ENCODE data around the gene HNF1B.
"Not testable (repeated sequence)": the region's sequence is repeated elsewhere in the genome, so short reads cannot be mapped to it uniquely, and the experiment has no call there.

Gene HNF1B, protein sequence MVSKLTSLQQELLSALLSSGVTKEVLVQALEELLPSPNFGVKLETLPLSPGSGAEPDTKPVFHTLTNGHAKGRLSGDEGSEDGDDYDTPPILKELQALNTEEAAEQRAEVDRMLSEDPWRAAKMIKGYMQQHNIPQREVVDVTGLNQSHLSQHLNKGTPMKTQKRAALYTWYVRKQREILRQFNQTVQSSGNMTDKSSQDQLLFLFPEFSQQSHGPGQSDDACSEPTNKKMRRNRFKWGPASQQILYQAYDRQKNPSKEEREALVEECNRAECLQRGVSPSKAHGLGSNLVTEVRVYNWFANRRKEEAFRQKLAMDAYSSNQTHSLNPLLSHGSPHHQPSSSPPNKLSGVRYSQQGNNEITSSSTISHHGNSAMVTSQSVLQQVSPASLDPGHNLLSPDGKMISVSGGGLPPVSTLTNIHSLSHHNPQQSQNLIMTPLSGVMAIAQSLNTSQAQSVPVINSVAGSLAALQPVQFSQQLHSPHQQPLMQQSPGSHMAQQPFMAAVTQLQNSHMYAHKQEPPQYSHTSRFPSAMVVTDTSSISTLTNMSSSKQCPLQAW

DNA sequence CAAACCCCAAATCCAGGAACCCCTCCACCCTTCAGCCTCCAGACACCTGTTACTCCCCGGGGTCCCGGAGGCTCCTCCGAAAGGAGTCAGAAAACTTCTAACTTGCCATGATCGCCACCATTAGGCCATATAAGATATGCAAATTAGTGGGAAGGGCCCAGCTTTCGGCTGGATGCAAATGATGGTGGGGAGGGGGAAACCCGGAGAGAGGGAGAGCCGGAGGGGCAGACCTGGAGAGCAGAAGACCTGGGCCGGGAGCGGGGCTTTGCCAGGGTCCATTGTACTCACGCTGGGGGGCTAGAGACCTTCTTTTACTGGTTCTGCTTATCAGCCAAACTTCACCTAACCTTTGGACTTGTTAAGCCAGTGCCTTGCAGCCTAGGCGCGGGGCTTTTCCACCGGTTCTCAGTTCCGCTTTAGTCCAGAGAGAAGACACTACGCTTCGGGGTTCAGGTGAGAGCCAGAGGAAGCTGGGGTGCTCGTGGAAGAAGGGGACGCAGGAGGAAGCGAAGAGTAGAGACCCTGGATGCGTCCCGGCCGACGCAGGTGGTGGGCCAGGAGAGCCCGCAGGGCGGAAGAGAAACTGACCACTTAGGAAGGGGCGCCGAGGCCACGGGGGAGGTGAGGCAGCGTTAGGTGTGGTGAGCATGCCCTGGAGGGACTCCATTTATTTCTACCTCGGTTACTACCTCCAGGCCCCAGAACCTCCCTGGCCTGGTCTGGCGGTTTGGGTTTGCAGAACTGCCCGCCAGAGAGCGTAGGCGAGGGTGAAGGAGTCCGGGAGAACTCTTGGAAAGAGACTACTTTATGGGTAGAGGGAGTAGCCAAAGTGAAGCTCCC, at the start of gene HNF1B:
Gene HNF1B, minus strand, starts transcription at position 99 of the 840 bp plus-strand sequence. CDS start 175 bp downstream, outside the sequence.
- no peak for DNase-seq

DNA sequence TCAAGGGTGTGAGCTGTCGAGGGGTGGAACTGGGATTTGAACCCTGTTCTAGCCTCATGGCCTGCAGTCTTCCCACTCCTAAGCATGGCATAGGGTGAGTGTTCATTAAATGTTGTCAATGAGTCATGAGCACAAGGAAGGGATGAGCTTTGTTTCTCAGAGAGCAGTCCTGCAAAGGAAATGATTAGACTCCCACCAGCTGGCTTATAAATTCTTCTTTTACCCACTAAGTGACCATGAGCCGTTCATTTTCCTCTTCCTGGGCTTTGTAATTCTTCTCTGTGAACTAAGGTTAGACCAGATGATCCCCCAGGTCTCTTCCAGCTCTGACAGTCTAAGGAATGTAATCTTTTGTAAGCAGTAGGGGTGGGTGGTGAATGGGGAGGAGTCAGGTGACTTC, 47.9 kb upstream of the HNF1B start:
- no peak for DNase-seq

DNA sequence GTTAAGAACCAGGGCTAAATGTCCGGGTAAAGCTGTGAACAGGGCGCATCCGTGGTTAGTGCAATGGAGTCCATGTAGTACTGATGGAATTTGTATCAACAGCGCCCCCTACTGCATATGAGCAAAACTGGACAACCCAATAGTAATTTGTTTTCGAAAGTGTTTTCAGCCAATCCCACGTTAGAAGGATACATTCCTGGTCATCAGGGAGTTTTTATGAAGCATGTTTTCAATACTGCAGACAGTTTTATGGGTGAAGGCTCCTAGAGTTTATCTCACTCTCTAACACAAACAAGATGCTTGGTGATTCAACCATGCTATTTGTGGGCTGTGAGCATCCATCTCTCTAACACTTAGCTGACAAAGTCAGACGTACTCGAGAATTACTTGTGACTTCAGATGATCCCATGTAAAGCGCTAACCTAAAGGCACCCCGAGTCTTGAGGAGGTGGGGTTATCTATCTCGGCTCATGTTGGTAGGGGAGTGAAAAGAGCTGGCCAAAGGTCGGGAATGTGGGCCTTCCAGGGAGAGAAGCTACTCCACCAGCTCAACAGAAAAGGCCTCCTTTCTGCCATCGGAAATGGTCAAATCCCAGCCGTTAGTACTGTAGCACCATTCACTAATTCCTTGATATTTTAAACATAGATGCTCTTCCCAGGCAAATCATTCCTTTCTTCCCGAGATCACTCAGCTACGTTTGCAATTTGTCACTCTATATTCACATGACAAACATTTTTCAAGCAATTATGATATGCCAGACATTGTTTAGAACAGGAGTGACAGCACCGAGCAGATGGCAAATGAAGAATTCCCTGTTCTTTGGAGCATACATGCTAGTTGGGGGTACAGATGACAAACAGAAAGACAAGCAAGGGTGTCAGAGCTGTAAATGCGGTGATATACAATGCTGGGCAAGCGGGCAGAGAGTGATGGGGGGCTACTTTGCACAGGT, 46.9 kb upstream of the HNF1B start:
- DNase-seq = no peak

DNA sequence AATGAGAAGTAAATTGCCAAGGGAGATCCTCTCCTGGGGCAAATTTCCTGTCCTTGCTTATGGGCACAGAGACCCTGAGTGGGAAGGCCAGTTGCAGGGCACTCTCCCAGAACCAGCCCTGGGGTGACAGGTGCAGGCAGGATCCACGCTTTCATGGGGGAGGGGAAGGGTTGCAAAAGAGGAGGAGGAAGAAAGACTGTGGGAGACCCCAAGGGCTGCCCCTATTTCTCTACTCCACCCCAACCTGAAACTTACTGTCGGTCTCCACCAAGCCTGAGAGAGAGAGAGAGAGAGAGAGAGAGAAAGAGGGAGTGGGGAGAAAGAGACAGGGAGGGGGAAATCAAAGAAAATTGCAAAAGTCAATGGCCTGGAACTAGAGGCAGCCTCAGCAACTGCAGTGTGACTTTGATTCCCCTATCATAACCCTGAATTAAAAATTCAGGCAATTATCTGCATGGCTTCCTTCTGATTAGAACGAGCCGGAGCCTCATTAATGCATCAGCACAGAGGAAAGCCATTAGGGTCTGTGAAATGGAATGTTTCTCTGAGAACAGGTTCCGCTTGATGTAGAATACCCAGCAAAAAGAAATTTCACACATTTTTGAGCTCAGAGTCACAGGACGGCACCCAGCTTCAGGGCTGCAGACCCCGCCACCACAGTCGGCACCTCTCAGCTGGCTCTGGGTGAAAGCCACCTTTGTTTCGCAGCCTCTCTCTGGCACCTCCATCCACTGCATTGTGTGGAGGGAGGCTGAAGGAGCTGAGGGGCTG, 45.1 kb upstream of the HNF1B start:
- no peak for DNase-seq

DNA sequence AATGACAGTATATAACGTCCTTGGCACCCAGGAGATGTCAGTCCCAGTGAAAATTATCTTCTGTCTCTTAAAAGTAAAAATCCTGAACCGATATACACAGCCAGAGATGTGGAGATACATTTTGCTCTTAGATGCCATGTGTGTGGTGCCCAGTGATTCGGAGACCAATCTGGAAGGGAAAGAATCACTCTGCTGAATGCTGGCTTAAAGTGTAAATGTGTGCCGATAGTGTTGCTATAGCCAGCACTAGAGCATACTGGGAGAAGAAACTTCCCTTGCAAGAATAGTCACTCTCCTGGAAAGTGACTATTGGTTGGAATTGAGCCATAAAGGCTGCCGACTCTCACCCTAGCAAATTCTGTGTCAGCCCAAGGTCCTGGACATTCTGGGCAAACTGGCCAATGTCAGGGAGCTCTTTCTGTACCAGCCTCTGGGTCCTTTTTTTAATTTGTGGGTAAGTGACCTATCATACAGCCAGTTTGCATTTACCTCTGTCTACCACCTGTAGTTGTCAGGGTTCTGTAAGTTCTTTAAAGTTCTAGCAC, 44.2 kb upstream of the HNF1B start:
- DNase-seq = no peak

DNA sequence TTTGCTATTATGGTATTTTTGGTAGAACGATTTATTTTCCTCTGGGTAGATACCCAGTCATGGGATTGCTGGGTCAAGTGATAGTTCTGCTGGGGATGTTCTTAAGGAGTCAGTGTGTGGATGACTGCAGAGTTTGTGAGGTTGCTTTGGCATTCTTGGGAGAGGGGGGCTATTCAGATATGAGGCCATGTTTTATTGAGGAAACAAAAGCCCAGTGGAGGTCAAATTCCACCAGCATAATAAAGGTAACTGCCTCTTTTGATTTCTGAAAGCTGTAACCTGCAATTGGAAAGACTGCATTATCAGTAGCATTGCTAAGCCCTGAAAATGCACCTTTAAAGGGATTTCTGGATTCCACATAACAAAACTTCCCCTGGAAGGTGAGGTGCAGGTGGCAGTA, 43.7 kb upstream of the HNF1B start:
- no peak for DNase-seq

DNA sequence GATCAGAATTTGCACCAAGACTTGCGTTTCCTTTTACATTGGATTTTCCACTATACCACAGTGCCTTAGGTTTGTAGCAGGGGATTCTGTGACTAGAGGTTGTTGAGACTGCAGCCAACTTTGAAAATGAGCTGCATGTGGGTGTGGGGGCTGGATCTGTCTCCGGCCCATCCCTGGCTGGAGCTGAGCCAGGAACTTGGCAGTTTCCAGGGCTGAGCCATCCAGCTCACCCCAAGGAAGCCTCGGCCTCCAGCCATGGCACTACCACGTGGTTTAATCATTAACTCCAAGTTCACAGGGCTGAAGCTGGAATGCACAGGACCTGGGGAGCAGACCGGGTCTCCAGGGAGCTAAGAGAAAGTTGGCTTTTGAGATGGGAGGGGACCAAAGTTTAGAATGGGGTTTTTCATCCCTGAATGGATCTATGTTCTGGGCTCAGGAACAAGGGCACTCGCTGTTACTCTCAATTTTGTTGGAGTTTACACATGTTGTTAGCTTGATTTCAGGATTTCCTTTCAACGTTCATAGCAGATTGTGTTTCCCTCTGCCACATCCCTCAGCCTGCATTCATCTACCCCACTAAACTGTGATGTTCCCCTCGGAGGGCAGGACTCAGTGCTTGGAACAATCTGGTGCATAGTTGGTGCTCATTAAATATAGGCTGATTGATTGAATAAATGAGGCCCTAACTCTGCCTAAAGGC, 42.3 kb upstream of the HNF1B start:
- DNase-seq = peak in 25 of 56 donors; percentile 0 to 57 (median 15)

DNA sequence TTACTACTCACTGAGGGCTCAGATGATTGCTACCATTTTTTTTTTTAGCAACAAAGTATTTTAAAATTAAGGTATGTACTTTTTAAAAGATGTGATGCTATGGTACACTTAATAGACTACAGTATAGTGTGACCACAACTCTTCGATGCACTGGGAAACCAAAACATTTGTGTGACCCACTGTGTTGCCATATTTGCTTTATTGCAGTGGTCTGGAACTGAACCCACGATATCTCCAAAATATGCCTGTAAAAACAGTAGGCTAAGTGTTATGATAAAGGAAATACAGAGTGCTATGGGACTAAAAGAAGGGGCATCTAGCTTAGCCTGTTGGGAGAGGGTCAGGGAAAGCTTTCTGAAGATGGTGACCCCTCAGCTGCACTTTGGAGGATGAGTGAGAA, 41.6 kb upstream of the HNF1B start:
- no peak for DNase-seq

DNA sequence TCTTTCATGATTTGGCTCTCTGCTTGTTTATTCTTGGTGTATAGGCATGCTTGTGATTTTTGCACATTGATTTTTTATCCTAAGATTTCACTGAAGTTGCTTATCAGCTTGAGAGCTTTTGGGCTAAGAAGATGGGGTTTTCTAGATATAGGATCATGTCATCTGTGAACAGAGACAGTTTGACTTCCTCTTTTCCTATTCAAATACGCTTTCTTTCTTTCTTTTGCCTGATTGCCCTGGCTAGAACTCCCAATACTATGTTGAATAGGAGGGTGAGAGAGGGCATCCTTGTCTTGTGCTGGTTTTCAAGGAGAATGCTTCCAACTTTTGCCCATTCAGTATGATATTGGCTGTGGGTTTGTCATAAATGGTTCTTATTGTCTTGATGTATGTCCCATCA, 37.6 kb upstream of the HNF1B start:
- DNase-seq = not testable (repeated sequence)

DNA sequence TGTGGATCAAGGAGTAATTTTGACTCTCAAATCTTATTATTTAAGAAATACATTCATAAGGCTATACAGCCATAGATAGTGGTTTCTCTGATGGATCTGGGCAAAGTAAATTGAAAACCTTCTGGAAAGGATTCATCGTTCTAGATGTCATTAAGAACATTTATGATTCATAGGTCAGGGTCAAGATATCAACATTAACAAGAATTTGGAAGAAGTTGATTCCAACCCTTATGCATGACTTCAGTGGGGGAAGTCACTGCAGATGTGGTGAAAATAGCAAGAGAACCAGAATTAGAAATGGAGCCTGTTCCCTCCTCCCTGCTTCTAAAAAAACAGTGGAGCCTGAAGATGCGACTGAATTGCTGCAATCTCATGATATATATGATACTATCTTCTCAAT, 36.6 kb upstream of the HNF1B start:
- no peak for DNase-seq

DNA sequence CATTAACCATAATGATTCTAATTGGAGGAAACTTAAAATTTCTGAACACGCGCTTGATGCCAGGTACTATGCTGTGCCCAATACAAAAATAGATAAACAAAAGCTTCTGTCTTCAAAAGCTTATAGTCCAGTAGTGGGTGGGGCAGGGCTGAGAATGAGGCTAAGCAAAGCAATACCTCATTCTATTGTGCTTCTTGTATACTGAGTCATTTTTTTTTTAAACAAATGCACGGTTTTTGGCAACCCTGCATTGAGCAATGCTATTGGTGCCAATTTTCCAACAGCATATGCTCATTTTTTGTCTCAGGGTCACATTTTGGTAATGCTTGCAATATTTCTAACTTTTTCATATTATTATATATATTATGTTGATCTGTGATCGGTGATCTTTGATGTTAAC, 34.7 kb upstream of the HNF1B start:
- no peak for DNase-seq

DNA sequence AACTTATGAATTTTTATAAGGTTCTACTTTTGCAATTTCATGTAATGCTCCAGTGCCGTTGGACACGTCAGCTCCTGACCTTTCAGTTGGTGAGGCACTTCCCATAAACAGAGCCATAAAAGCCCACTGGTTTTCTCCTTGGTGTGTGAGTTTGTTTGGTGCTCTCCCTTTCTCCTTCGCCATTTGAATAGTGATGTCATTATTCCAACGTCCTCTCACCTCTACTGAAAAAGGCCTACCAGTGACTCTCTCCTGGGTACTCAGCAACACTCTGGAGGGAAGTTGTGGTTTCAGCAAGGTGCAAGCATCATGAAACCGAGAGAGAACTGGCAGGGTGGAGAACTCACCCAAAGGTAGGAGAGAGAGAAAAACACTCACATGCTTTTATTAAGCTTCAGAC, 29.6 kb upstream of the HNF1B start:
- no peak for DNase-seq

DNA sequence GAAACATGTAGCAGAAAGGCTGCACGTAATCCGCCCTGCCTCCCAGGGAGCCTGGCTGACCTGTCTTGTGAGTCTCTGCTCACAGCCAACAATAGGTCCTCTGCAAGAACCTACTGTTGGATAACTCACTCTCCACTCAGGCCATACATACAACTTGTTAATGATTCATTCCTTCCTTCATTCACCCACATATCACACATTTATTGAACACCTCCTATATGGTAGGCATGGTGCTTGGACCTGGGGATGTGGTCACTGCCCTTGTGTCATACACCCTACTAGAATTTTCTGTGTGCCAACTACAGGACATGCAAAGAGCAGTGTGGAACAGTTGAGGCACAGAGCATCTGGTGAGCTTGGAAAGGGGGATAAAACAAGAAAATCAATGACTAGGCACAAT, 28.1 kb upstream of the HNF1B start:
- no peak for DNase-seq

DNA sequence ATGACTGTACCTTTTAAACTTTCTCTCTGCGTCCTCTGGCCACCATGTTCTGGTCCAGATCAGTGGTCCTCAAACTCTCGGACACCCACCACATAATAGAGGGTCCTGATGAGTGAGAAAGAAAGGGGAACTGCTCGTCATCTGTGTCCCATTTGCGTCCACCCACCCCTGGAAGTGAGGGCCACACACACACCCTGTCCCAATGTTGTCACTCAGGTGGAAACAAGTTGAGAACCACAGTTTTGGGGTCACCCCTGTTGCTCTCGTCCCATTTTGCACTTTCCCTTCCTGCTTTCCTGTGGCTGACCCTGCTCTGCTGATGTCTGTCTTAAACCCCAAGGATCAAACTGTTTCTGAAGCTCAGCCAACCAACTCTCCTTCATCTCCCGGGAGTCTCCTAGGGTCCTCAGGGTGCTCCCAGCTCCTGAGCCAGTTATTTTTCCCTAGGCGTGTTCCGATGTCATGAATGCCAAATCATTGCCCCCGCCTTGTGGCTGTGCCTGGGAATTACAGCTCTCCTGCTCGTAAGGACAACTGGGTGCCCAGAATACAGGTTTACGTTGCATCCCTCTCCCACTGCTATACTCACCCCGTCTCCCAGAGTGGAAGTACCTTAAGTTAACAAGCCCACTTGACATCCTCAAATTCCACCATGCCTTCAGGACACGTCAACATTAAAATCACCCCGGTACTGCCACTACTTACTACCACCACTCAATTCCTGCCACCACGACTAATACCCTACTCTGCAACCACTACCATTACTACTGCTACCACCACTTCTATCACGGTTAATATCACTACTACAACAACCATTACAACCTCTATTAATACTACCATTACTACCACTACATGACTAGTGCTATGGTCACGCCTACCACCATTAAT, 26.0 kb upstream of the HNF1B start:
- peak in 15 of 56 donors; percentile 0 to 41 (median 11) for DNase-seq

DNA sequence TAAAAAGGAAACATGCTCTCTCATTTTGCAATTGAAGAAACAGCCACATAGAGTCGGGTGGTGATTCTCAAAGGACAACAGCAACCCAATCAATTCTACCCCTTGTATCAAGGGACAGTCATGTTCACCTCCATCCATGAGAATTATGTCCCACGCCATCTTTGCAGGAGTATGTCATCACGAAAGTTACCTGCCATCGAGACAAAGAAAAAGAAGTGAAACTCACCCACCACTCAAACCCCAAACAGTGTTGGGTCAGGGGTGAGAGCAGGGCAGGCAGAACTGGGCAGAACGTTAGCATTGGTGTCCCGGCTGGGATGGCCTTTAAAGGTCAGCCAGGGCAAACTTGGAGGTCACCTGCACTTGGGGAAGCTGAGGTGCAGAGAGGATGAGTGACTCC, 24.2 kb upstream of the HNF1B start:
- DNase-seq = no peak

DNA sequence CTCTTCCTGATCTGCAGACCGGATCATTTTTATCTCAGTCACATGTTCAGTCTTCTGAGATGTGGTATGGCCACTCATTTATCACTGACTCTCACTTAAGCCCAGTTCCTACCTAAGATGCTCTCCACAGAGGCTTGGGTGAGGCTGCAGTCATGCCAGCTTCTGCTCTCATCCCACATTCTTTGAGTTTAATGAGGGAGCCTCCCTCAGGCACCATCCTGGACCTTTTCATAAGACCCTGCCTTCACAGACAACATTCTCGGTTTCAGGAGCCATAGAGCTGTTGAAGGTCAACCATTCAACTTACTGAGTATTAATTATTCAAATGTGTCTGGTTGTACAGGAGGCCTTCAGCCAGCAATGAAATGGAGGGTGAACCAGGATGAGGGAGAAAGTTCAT, 23.6 kb upstream of the HNF1B start:
- no peak for DNase-seq

DNA sequence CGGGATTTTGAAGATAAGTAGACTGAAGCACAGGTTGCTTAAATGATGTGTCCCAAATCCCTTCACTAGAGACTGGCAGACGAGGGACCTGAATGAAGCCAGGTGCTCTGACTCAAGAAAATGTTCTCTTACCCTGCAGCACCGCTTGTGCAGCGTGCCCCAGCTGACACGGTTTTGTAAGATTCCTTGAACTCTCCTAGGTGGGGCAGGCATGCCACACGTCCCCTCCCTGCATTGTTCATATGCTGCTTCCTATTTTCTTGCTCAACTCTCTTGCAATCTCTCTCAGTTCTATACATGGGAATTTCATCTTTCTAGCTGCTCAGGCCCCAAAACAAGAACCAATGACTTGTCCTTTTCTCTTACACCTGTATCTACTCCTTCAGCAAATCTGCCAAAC, 22.1 kb upstream of the HNF1B start:
- no peak for DNase-seq

DNA sequence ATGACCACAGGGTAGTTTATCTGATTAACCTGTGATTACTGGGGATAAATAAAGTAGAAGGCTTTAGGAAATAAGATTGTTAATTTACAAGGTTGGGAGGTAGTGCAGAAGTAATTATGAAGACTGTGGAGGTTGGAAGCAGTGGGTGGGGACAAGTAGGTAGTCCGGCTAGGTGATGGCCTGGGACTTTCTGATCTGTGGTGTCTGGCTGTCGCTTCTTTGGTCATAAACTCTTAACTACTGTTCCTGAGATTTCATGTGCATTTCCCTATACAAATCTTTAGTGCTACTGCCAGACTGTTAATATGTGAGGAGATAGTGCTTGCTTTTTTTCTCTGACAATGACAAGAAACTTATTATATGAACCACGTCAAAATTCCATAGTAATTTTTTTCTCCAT, 19.5 kb upstream of the HNF1B start:
- no peak for DNase-seq
